Measurements from ENCODE around the gene OIT3.

OIT3 gene

DNA sequence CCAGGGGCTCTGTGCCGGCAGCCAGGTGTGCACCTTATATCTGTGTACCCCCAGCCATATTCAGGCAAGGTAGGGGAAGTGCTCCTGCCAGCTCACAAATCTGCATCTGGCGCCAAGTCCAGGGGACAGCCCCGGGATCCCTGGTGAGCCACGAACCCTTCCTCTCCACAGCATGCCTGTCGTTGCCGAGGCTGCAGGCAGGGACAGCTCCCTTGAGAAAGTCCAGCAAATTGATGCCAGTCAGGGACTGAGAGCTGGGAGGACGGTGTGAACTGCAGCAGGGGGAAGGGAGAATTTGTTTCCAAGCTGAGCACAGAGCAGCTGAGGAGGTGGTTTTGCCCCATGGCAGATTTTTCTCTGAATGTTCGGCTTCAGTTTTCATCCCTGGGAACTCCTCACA is 60.1 kb downstream of the OIT3 start:
- no peak for DNase-seq

DNA sequence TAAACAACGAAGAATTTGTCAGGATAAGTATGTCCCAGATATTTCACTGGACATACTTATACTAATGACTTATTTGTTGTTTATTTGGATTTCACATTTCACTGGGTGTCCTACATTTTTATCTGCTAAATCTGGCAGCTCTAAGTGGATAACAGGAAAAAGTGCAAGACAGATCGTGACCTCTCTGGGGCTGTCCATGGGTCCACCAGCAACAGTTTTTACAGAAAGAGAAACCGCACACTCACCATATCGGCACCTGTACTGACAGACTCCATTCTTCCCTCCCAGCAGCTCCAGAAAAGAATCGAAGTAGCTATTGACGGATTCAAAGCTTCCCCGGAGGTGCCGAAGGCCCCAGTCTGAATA is 60.7 kb downstream of the OIT3 start:
- DNase-seq, result no peak

DNA sequence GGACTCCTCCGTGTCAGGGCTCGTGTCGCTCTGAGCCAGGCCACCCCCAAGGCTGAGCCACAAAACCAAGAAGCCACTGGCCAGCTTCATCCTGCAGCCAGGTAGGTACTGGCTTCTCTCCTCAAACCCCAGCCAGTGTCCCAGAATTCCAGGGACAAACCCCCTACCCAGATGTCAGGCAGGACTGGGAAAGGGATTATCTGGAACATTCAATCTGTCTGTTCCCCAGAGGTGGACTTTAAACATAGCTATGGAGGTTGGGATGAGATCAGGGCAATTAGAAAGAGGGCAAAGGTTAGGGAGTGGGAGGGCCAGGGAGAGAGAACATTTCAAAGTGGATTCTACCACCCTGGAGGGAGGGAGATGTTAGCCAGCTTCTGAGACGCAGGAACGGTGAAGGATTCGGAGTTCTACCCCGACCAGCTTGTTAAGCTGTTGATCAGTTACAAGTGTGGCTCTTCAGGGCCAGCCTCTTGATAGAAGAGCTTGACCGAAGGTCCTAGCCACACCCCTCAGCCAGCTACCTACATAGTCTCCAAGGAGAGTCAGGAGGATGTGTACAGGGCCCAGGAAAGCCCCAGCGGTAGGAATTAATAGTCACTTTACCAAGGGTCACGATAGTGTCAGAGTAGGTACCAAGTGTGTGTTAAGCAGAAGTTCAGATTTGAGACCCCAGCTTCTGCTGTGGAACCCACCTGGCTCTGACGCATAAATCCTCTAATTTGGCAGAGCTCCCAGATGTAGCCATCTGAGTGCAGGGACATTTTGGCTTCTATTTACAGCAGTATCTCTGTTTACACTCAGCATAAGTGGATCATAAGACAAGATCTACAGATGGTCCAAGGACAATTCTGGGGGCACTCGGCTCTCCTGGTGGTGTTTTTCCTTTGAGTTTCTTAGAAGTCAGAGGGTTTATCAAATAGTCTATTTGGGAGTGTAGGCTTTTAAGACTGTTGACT is 61.3 kb downstream of the OIT3 start, which contains the start of gene PLA2G12B:
PLA2G12B (minus strand) TSS at position 211 of the 959 bp plus-strand sequence; CDS start at position 90, 121 bp downstream.
- no peak for DNase-seq

DNA sequence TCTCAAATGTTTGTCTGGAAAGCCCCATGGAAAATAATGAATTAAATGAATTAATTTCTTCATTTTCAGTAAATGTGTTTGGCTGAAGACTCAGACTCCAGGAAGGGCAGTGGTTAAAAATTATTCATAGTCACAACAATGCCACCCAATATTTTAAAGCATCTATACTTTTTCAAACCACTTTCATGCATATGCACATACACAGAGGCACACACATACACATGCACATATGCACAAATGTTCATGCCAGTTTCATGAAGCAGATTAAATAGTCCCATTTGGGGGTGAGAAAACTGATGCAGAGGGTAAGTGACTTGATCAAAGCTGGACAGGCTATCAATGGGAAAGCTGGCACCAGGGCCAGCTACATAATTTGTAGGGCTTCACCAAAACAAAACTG is 62.5 kb downstream of the OIT3 start:
- DNase-seq, result no peak

DNA sequence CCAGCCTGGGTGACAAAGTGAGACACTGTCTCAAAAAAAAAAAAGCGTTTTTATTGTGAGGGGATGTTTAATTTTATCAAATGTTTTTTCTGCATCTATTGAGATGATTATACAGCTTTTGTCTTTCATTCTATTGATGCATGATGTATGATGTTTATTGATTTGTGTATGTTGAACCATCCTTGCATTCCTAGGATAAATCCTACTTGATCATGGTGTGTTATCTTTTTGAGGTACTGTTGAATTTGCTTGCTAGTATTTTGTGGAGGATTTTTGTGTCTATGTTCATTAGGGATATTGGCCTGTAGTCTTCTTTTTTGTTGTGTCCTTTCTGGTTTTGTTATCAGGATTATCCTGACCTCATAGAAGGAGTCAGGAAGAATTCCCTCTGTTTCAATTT is 83.3 kb downstream of the OIT3 start:
- DNase-seq, result no peak

DNA sequence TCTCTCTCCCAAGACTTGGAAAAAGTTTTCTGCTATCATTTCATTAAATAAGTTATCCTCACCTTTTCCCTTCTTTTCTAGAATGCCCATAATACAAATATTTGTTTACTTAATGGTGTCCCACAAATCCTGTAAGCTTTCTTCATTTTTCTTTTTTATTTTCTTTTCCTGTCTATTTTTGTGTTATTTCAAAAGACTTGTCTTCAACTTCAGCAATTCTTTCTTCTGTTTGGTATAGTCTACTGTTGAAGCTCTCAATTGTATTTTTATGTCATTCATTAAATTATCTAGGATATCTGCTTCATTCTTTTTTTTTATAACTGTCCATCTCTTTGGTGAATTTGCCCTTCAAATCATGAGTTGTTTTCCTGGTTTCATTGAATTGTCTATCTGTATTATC is 86.2 kb downstream of the OIT3 start:
- no peak for DNase-seq

DNA sequence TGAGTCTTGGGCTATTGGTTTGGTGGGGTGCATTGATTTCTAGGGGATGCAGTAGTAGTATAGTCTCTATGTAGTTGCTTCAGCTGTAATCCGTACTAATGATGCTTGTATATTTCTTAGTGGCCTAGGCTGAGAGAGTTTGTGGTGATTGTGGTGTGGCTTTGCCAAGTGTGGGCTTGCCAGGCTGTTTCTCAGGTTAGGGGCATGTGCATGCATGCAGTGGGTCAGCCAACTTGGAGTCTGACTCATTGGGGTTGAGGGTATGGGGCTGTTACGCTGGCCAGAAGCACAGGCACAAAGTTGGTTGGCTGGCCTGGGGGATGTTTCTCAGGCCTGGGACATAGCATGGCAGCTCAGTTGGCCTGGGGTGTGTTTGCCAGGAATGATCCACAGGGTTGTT is 86.8 kb downstream of the OIT3 start:
- no peak for DNase-seq

DNA sequence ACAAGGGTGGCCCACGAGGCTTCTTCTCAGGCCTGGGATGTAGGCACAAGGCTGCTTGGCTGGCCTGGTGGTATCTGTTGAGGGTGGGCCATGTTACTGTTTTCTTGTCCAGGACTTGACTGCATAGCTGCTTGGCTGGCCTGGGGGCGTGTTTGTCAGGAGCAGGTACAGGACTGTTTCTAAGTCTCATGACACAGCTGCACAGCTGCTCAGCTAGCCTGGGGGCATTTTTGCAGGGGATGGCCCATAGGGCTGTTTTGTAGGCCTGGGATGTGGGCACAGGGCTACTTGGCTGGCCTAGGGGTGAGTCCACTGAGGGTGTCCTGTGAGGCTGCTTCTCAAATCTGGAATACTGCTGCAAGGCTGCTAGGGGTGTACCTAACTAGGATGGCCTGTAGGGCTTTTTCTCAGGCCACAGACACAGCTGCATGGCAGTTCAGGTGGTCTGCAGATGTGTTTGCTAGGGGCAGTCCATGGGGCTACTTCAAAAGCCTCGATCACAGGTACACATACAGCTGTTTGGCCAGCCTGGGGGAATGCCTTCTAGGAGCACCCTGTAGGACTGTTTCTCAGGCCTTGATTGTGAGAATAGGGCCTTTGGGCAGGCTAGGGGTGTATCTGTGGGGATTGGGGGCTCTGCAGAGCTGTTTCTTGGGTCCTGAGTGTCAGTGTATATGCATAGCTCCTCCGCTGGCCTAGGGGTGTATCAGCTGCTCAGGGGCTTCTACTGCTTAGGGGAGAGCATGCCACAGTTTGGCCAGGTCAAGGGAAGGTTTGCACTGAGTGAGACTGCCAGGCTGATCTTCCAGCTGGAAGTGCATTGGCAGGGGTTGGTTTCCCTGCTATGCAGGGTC is 87.7 kb downstream of the OIT3 start:
- DNase-seq, result no peak

DNA sequence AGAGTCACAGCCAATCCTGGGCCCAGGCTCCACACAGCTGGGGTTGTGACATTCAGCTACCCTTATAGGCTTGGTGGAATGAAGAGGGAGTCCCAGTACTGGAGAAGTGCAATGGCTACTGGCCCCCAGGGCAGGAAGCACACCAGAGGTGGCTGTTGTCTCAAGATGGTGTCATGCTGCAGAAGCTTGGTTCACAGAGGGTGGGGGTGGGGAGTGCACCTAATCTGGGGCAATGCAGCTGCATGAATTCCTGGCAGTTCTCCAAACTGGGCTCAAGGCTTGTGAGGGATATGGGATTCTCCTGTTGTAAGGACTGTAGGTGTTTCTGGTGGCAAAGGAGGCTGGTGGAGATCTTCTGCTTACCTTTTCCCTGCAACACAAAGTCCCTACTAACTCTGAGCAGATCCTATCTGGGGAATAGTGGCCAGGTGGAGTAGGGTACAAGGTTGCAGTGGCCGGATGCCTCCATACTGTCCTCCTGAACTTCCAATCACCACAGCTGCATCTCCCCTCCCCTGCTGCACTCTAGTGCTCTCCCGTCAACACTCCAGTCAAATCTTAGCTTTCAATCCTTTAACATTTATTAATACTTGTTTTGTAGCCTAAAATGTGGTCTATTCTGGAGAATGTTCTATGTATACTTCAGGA is 88.5 kb downstream of the OIT3 start:
- no peak for DNase-seq

Measured in right hindlimb (tissue), 1 donor.